GM12878 (cell line): Measurements from ENCODE around the gene ADCY9. TPM values are rescaled to one million over a fixed set of nuclear protein-coding genes. Genes with fewer than 3 reads are reported as not detected.

Experiments used
- ATAC-seq: fragments of 200-7000 bp; cut with Tn5 transposase; 3 replicates; pipeline ENCODE4 v1.9.1; 2020; ENCODE audit warnings: mild to moderate bottlenecking, moderate library complexity
- BruUV-seq: library from RNA; stranded (reverse); fragments of 400-500 nt; replicated peaks from 2 replicates; lab custom pipeline; 2021; lab: Mats Ljungman, UMichigan
- CTCF ChIA-PET: fragments of 300-600 bp; sonication (Branson Sonifier 250); formaldehyde crosslinking; extraction: SDS; loops from one replicate; lab custom pipeline; 2021; ENCODE audit warnings: inconsistent platforms; lab: Yijun Ruan, JAX
- POLR2A ChIA-PET: fragments of 350-600 bp; formaldehyde crosslinking; extraction: SDS; loops from one replicate; lab custom pipeline; 2021; ENCODE audit warnings: inconsistent platforms; lab: Charles Lee
- RAD21 ChIA-PET: fragments of 300-600 bp; sonication (Branson Sonifier 250); formaldehyde crosslinking; loops from one replicate; lab custom pipeline; 2023; ENCODE audit warnings: antibody characterized with exemption; ENCODE audit not compliant: unreplicated experiment; lab: Charles Lee
- SMC1A ChIA-PET: fragments of 300-600 bp; sonication (Branson Sonifier 250); formaldehyde crosslinking; loops from one replicate; lab custom pipeline; 2023; ENCODE audit not compliant: unreplicated experiment, uncharacterized antibody; lab: Charles Lee
- DNase-seq: peaks from one replicate; pipeline ENCODE4 v3.0.0-alpha.2; 2011; ENCODE audit warnings: low read depth, low spot score
- FAIRE-seq: peaks from 3 replicates; lab custom pipeline; 2011; peaks lifted over from hg19 to GRCh38; lab: Jason Lieb, UNC
- H2AFZ ChIP-seq: 2 replicates; pipeline ENCODE4 v1.6.0; 2011; ENCODE audit warnings: low read depth, low read length, control low read depth; ENCODE audit not compliant: control insufficient read depth
- H3K27ac ChIP-seq: 2 replicates; pipeline ENCODE4 v1.5.1; 2011; ENCODE audit warnings: control low read depth; ENCODE audit not compliant: control insufficient read depth, insufficient read depth
- H3K27me3 ChIP-seq, 2 experiments: replicated peaks in 1 of 2; 2 replicates each; pipeline versions ENCODE4 v1.6.0 to v1.6.1; 2011; ENCODE audit warnings: low read length in 1 of 2; ENCODE audit not compliant: control insufficient read depth in 2 of 2, insufficient read depth in 2 of 2
- H3K36me3 ChIP-seq, 2 experiments: 2 replicates each; pipeline ENCODE4 v1.5.1; 2011; ENCODE audit warnings: low read length in 1 of 2; ENCODE audit not compliant: control insufficient read depth in 2 of 2, insufficient read depth in 2 of 2
- H3K4me1 ChIP-seq: 2 replicates; pipeline ENCODE4 v1.6.1; 2011; ENCODE audit warnings: mild to moderate bottlenecking, low read length, moderate library complexity, mixed read lengths; ENCODE audit not compliant: control insufficient read depth, insufficient read depth
- H3K4me2 ChIP-seq: 2 replicates; pipeline ENCODE4 v1.6.0; 2011; ENCODE audit warnings: control low read depth; ENCODE audit not compliant: control insufficient read depth, insufficient read depth
- H3K4me3 ChIP-seq: fragments of 200-600 bp; sonication (generic); 2 replicates; pipeline ENCODE4 v1.5.1; 2016
- H3K79me2 ChIP-seq: 2 replicates; pipeline ENCODE4 v1.6.0; 2011; ENCODE audit warnings: low read length; ENCODE audit not compliant: control insufficient read depth, insufficient read depth
- H3K9ac ChIP-seq: 2 replicates; pipeline ENCODE4 v1.8.0; 2011; ENCODE audit warnings: low read length, control low read depth, mixed read lengths; ENCODE audit not compliant: control insufficient read depth, insufficient read depth
- H3K9me3 ChIP-seq: replicated peaks from 3 replicates; pipeline ENCODE4 v1.5.1; 2011; ENCODE audit warnings: mild to moderate bottlenecking, low read length; ENCODE audit not compliant: control insufficient read depth, insufficient read depth
- H4K20me1 ChIP-seq: 2 replicates; pipeline ENCODE4 v1.6.0; 2011; ENCODE audit not compliant: control insufficient read depth, insufficient read depth
- CBX3 ChIP-seq: fragments of 200-600 bp; sonication (generic); IDR thresholded peaks from 2 replicates; pipeline ENCODE4 v1.6.1; 2016; ENCODE audit warnings: low read depth, borderline replicate concordance
- ESRRA ChIP-seq: IDR thresholded peaks from 2 replicates; pipeline ENCODE4 v1.6.1; 2012; ENCODE audit warnings: mild to moderate bottlenecking, low read length, improper control_type of control experiment
- IKZF2 ChIP-seq, 2 experiments: fragments of 450-650 bp; IDR thresholded peaks; 2 replicates each; pipeline ENCODE4 v1.6.1; 2017; ENCODE audit warnings: mild to moderate bottlenecking in 2 of 2, moderate library complexity in 2 of 2
- MEF2A ChIP-seq: IDR thresholded peaks from 2 replicates; pipeline ENCODE4 v1.6.1; 2011; ENCODE audit warnings: low read depth, mild to moderate bottlenecking, low read length, moderate library complexity; ENCODE audit not compliant: insufficient read depth
- RB1 ChIP-seq: fragments of 450-650 bp; formaldehyde crosslinking; IDR thresholded peaks from 2 replicates; pipeline ENCODE4 v1.6.1; 2017; ENCODE audit warnings: mild to moderate bottlenecking, borderline replicate concordance
- SIN3A ChIP-seq: IDR thresholded peaks from 2 replicates; pipeline ENCODE4 v1.6.1; 2012; ENCODE audit warnings: low read depth, low read length, improper control_type of control experiment
- YY1 ChIP-seq: IDR thresholded peaks from 2 replicates; pipeline ENCODE4 v1.6.1; 2011; ENCODE audit warnings: low read depth, mild to moderate bottlenecking, low read length
- ZBED1 ChIP-seq: IDR thresholded peaks from 2 replicates; pipeline ENCODE4 v1.6.1; 2016; ENCODE audit warnings: borderline replicate concordance
- ZBTB4 ChIP-seq: fragments of 450-650 bp; formaldehyde crosslinking; IDR thresholded peaks from 2 replicates; pipeline ENCODE4 v1.4.0; 2022; ENCODE audit warnings: mild to moderate bottlenecking, moderate library complexity
- ZNF274 ChIP-seq: IDR thresholded peaks from one replicate; pipeline ENCODE4 v1.8.0; 2011; ENCODE audit not compliant: insufficient read length, insufficient read depth
- ZNF687 ChIP-seq: fragments of 450-650 bp; IDR thresholded peaks from 2 replicates; pipeline ENCODE4 v1.6.1; 2017; ENCODE audit warnings: mild to moderate bottlenecking, moderate library complexity
- WGBS: methylation state at CpG from one replicate; pipeline ENCODE4 v1.1.6; 2016; ENCODE audit warnings: low lambda C conversion rate; ENCODE audit not compliant: insufficient replicate concordance, insufficient coverage; ENCODE audit errors: missing lambda C conversion rate; 5-methylcytosine and 5-hydroxymethylcytosine counted together
- in situ Hi-C: fragments of 300-500 bp; cut with MboI; formaldehyde crosslinking; loops from 9 replicates; pipeline ENCODE4 v1.14.3; 2018; ENCODE audit warnings: mixed read lengths
- intact Hi-C: fragments of 100-400 bp; cut with micrococcal nuclease; formaldehyde crosslinking; loops from one replicate; pipeline ENCODE4 v1.14.2; 2022; ENCODE audit not compliant: unreplicated experiment
- polyA plus RNA-seq, 11 experiments: library from polyadenylated mRNA; depleted of rRNA in 4 of 11; unstranded in 6 of 11; stranded (reverse) in 5 of 11; fragments of >200 nt; fragmentation: Nextera tagmentation in 4 of 11; fragmentation: Illumina TruSeq in 1 of 11; extraction: Ambion mirVana in 4 of 11; extraction: Trizol in 1 of 11; gene quantifications; 1 replicate in 1 of 11; 2 replicates in 10 of 11; pipeline versions ENCODE4 v1.2.1 to v1.2.3, GENCODE V29; 2011 to 2016; ENCODE audit warnings: inconsistent platforms in 2 of 11, missing spikeins in 2 of 11, low read depth in 1 of 11
- total RNA-seq, 4 experiments: library from RNA; depleted of rRNA in 3 of 4; stranded (reverse); fragments of >200 nt in 3 of 4; fragmentation: Illumina TruSeq in 1 of 4; extraction: Trizol in 1 of 4; gene quantifications; 2 replicates each; pipeline versions ENCODE4 v1.2.1 to v1.2.3, GENCODE V29; 2013 to 2021

Gene ADCY9
- total and polyA plus RNA-seq, 10 of the 15 experiments (the other 5 are each of a cell fraction or from before 2014, with no cell fraction given) = 0.09 to 0.41 (median 0.15) TPM; not detected in 3

GRCh38 chr16:4060823-4061222, 55.4 kb downstream of the ADCY9 start (continued):
- TF ChIP-seq ZBTB4 (CRISPR knock-in tag) (no peak), ESRRA (no peak), ZNF274 (no peak), SIN3A (no peak)

- ChIA-PET CTCF (interaction anchor here (1.1 kb wide), 1 partner anchor 194 kb away, joined by 3 read pairs; no protein-coding TSS in a partner anchor), POLR2A (no interaction called here), RAD21 (no interaction called here), SMC1A (no interaction called here)
- no peak overlapping the region for H2AFZ ChIP-seq
- H3K27me3 ChIP-seq = no peaks in the 10 kb centered on the region
- no peaks in the 10 kb centered on the region for H3K79me2 ChIP-seq
- H3K27ac ChIP-seq = no peak overlapping the region
- DNase-seq (no peak), ATAC-seq (no peak), FAIRE-seq (no peak)
- H3K9ac ChIP-seq = no peak overlapping the region
- TF ChIP-seq IKZF2 (IDR thresholded peaks at IDR 0.05) = no peak
- TF ChIP-seq ZBED1 = no peak
- no peak for TF ChIP-seq ZNF687
- TF ChIP-seq CBX3 = no peak
- TF ChIP-seq YY1 = no peak
- TF ChIP-seq RB1 = no peak
- no peak for TF ChIP-seq MEF2A
- BruUV-seq = no TSS peak
- H3K36me3 ChIP-seq = no peaks in the 10 kb centered on the region
- no peak overlapping the region for H3K4me2 ChIP-seq
- WGBS = 12% methylated on average over 7 of the region's 7 CpGs
- intact Hi-C loops (no loop called here), in situ Hi-C loops (no loop called here)
- H3K9me3 ChIP-seq = peaks cover 2% of the 10 kb centered on the region; the same call in 1 of the 3 replicates
- no peaks in the 10 kb centered on the region for H4K20me1 ChIP-seq
- H3K4me1 ChIP-seq = no peaks in the 10 kb centered on the region
- H3K4me3 ChIP-seq = no peak overlapping the region
Measured at GRCh38 chr16:4060009-4060408, 56.2 kb downstream of the ADCY9 start.
